ENCODE measurements around the gene PTPN14.

DNA sequence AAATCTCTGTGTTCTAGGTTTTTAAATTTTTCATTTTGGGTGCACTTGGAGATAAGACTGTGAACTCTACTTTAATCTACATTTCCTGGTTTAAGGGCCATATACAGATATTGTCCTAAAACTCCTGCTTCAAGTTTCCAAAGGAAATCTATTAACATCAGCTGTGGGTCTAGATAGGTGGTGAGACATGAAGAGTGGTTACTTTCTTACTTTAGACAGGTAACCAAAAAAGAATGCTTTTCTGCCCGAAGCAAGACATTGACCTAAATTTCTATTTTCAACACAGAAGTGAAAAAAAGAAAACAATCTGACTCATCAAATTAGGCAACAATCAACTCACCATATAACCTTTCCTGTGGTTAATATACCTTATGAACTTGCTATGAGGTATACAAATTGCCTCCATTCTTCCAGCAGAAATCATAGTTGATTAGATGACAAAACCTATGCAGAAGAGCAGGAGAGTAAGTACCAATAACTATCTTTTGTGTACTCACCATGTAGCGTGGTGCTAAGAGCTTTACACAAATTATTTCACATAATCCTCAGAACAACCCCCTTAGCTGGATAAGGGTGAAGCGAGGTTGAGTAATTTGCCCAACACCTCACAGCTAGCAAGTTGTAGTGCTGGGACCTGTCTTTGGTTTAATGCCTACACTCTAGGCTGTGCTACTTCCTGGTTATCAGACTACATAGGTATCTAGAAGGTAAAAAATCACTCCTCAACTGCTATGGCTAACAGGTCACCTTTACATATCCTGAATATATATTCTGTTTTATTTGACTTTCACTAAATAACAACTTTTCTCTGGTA lies 23.4 kb upstream of the PTPN14 start:
- TF ChIP-seq CTCF (IDR thresholded peaks at IDR 0.05; ENCODE audit: low read depth, low read length) = no peak
- no peak for TF ChIP-seq EZH2phosphoT487 (IDR thresholded peaks at IDR 0.05; ENCODE audit: low read depth)
